PC-3 (cell line): Measurements from ENCODE around the gene YWHAG. TPM values are rescaled to one million over a fixed set of nuclear protein-coding genes. Genes with fewer than 3 reads are reported as not detected.
A peak's percentile ranks its signal among the peaks of the same experiment; 100 is the strongest.
"Not testable (repeated sequence)": the region's sequence is repeated elsewhere in the genome, so short reads cannot be mapped to it uniquely, and the experiment has no call there.

ENCODE experiments used
- ATAC-seq: fragments of 200-7000 bp; cut with Tn5 transposase; 2 replicates; pipeline ENCODE4 v1.9.1; 2020; ENCODE audit warnings: mild to moderate bottlenecking, moderate library complexity
- BruUV-seq: library from RNA; stranded (reverse); fragments of 400-500 nt; replicated peaks from 2 replicates; lab custom pipeline; 2021; lab: Mats Ljungman, UMichigan
- CTCF ChIA-PET: fragments of 300-600 bp; sonication (Branson Sonifier 250); formaldehyde crosslinking; loops from one replicate; lab custom pipeline; 2022; ENCODE audit warnings: antibody characterized with exemption; lab: Charles Lee
- POLR2A ChIA-PET: fragments of 300-600 bp; sonication (Branson Sonifier 250); formaldehyde crosslinking; loops from one replicate; lab custom pipeline; 2022; ENCODE audit warnings: antibody characterized with exemption; ENCODE audit not compliant: unreplicated experiment; lab: Charles Lee
- DNase-seq: peaks from one replicate; pipeline ENCODE4 v3.0.0-alpha.2; 2015
- H2AFZ ChIP-seq: fragments of 300-600 bp; sonication (generic); 2 replicates; pipeline ENCODE4 v1.6.0; 2016; ENCODE audit warnings: antibody characterized with exemption, low read length
- H3F3A ChIP-seq: fragments of 300-600 bp; sonication (generic); one replicate; pipeline ENCODE4 v1.6.0; 2017; ENCODE audit warnings: antibody characterized with exemption, low read length, control low read depth, mild to moderate bottlenecking; ENCODE audit not compliant: unreplicated experiment
- H3K27ac ChIP-seq: fragments of 300-600 bp; sonication (generic); 2 replicates; pipeline ENCODE4 v1.5.1; 2016; ENCODE audit warnings: mild to moderate bottlenecking, low read length
- H3K27me3 ChIP-seq: fragments of 300-600 bp; sonication (generic); 2 replicates; pipeline ENCODE4 v1.6.1; 2016; ENCODE audit warnings: low read length, mixed read lengths
- H3K36me3 ChIP-seq: fragments of 300-600 bp; sonication (generic); 2 replicates; pipeline ENCODE4 v1.6.1; 2016; ENCODE audit warnings: low read depth, mixed run types, low read length, mixed read lengths
- H3K4me1 ChIP-seq: fragments of 300-600 bp; sonication (generic); 2 replicates; pipeline ENCODE4 v1.5.1; 2016; ENCODE audit warnings: low read length; ENCODE audit not compliant: insufficient read depth
- H3K4me2 ChIP-seq: fragments of 300-600 bp; sonication (generic); 2 replicates; pipeline ENCODE4 v1.6.0; 2016; ENCODE audit warnings: low read length
- H3K4me3 ChIP-seq: fragments of 300-600 bp; sonication (generic); 2 replicates; pipeline ENCODE4 v1.5.1; 2016; ENCODE audit warnings: mild to moderate bottlenecking, low read length, mixed read lengths
- H3K79me2 ChIP-seq: fragments of 300-600 bp; sonication (generic); 2 replicates; pipeline ENCODE4 v1.6.1; 2017; ENCODE audit warnings: low read length, mixed read lengths
- H3K9ac ChIP-seq: fragments of 300-600 bp; sonication (generic); 2 replicates; pipeline ENCODE4 v1.6.0; 2016; ENCODE audit warnings: mild to moderate bottlenecking, low read length
- H3K9me2 ChIP-seq: fragments of 300-600 bp; sonication (generic); replicated peaks from 2 replicates; pipeline ENCODE4 v1.6.1; 2016; ENCODE audit warnings: mixed run types, low read length, mixed read lengths
- H3K9me3 ChIP-seq: fragments of 300-600 bp; sonication (generic); 2 replicates; pipeline ENCODE4 v1.6.1; 2016; ENCODE audit warnings: low read length, mixed read lengths
- H4K20me1 ChIP-seq: fragments of 300-600 bp; sonication (generic); 2 replicates; pipeline ENCODE4 v1.6.1; 2016; ENCODE audit warnings: low read length, mixed read lengths
- EZH2 ChIP-seq: fragments of 300-600 bp; sonication (generic); IDR thresholded peaks from one replicate; pipeline ENCODE4 v1.6.1; 2017; ENCODE audit warnings: antibody characterized with exemption, mild to moderate bottlenecking, low read length; ENCODE audit not compliant: unreplicated experiment
- EZH2phosphoT487 ChIP-seq: fragments of 300-600 bp; sonication (generic); IDR thresholded peaks from 2 replicates; pipeline ENCODE4 v1.6.1; 2018; ENCODE audit warnings: mild to moderate bottlenecking, antibody characterized with exemption, low read length, borderline replicate concordance
- intact Hi-C: fragments of 100-400 bp; cut with micrococcal nuclease; formaldehyde crosslinking; loops from 2 replicates; pipeline ENCODE4 v1.9.0; 2023
- total RNA-seq: library from RNA; depleted of rRNA; stranded (reverse); fragments of >200 nt; gene quantifications from 2 replicates; pipeline ENCODE4 v1.2.3, GENCODE V29; 2014
- TF ChIP-seq, protein P1 (sequence below): fragments of 300-600 bp; sonication (generic); conservative IDR thresholded peaks from 2 replicates; pipeline ENCODE4 v1.5.1; 2017; ENCODE audit warnings: antibody characterized with exemption, low read depth, mild to moderate bottlenecking, low read length

Gene YWHAG
- total RNA-seq, 1 experiment from 2014 or later: 42.2 TPM

DNA sequence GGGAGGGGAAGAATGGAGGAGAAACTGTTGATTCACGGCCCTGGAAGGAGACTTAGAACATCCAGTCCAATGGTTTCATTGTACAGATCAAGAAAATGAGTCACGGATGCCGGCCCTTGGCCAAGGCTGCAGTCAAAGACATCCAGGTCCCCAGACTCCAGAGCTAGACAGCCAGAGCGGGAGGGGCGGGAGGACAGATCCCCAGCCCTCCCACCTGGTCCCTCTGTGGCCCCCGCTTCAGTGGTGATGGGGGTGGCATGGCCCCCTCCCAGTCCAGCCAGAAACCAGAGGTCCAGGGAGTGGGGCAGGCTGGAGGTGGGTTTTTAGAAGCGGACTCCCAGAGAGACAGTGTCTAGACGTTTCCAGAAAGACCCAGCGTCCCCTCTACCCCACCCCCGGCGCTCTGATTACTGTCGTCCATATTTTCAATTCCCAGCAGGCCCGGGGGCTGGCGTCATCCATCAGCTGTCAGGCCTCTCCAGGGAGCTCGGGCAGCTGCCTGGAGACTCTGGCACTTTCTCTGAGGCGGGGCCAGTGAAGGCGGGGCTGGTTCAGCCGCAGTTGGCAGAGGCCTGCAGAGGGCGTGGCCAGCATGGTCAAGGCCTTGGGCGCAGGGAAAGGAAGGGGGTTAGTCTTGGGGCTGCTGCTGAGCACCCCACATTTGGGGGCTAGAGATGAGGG is 64.3 kb downstream of the YWHAG start:
- H3K36me3 ChIP-seq: no peaks in the 10 kb centered on the region
- H4K20me1 ChIP-seq: no peaks in the 10 kb centered on the region
- H3K9me3 ChIP-seq: no peaks in the 10 kb centered on the region
- TF ChIP-seq EZH2phosphoT487 (no peak), EZH2 (no peak)
- TF ChIP-seq, protein P1, sequence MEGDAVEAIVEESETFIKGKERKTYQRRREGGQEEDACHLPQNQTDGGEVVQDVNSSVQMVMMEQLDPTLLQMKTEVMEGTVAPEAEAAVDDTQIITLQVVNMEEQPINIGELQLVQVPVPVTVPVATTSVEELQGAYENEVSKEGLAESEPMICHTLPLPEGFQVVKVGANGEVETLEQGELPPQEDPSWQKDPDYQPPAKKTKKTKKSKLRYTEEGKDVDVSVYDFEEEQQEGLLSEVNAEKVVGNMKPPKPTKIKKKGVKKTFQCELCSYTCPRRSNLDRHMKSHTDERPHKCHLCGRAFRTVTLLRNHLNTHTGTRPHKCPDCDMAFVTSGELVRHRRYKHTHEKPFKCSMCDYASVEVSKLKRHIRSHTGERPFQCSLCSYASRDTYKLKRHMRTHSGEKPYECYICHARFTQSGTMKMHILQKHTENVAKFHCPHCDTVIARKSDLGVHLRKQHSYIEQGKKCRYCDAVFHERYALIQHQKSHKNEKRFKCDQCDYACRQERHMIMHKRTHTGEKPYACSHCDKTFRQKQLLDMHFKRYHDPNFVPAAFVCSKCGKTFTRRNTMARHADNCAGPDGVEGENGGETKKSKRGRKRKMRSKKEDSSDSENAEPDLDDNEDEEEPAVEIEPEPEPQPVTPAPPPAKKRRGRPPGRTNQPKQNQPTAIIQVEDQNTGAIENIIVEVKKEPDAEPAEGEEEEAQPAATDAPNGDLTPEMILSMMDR: no peak
- peak overlapping the region; percentile 41; the same call in 1 of the 2 replicates for H3K4me3 ChIP-seq
- intact Hi-C loops: loop anchor here (1.0 kb wide), 1 partner anchor 8 kb away; the partner anchor contains the start of gene HSPB1
- H3K79me2 ChIP-seq: no peaks in the 10 kb centered on the region
- H3F3A ChIP-seq: no peaks in the 10 kb centered on the region
- POLR2A ChIA-PET: interaction anchor here (0.6 to 1.0 kb wide), 5 partner anchors 19 to 611 kb away, joined by 3 to 9 read pairs (median 3); no protein-coding TSS in a partner anchor
- H3K9ac ChIP-seq: peak overlapping the region; percentile 59
- H3K4me2 ChIP-seq: peak overlapping the region; percentile 73
- H3K4me1 ChIP-seq: peaks cover 42% of the 10 kb centered on the region
- no peaks in the 10 kb centered on the region for H3K9me2 ChIP-seq
- TSS peak; percentile 96 for BruUV-seq
- peak overlapping the region; percentile 88 for H3K27ac ChIP-seq
- CTCF ChIA-PET: interaction anchor here (0.6 to 1.0 kb wide), 2 partner anchors 19 to 23 kb away, joined by 3 to 8 read pairs; no protein-coding TSS in a partner anchor
- DNase-seq (peak; percentile 92), ATAC-seq (peak; percentile 68)
- no peaks in the 10 kb centered on the region for H3K27me3 ChIP-seq
- peak overlapping the region; percentile 67 for H2AFZ ChIP-seq

DNA sequence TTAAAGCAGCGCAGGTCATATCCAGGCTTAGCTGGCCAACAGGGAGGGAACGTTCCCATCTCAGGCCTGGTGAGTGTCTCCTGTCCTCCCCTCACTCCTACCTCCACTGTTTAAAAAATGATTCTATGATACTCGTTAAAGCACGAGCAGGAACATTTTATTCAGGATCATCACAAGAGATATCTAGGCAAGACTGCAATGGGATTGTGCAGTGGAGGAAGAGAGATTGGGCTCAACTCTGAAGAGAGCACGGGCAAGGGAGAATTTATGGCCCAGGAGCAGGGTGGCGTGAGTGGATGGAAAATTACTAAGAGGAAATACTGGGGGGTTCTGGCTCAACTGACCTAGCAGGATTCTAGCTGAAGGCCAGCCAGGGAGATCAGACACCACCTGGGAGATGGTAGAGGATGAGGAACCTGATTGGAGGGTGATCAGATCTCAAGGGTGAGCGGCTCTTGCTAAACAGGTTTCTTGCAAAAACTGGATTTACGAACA is 65.3 kb downstream of the YWHAG start:
- Histone ChIP-seq H3K27me3 (no peaks in the 10 kb centered on the region), H3K27ac (peak overlapping the region; percentile 88), H3K4me1 (peaks cover 42% of the 10 kb centered on the region), H3K9ac (no peak overlapping the region), H3K4me2 (no peak overlapping the region), H3K9me2 (no peaks in the 10 kb centered on the region), H3K79me2 (no peaks in the 10 kb centered on the region), H3K4me3 (no peak overlapping the region), H2AFZ (no peak overlapping the region), H3F3A (no peaks in the 10 kb centered on the region), H4K20me1 (no peaks in the 10 kb centered on the region), H3K36me3 (no peaks in the 10 kb centered on the region), H3K9me3 (no peaks in the 10 kb centered on the region)
- TF ChIP-seq, protein P1: no peak
- TF ChIP-seq EZH2 (no peak), EZH2phosphoT487 (no peak)
- no TSS peak for BruUV-seq
- CTCF ChIA-PET: no interaction called here
- DNase-seq (peak; percentile 47), ATAC-seq (no peak)
- POLR2A ChIA-PET: no interaction called here
- intact Hi-C loops: no loop called here

DNA sequence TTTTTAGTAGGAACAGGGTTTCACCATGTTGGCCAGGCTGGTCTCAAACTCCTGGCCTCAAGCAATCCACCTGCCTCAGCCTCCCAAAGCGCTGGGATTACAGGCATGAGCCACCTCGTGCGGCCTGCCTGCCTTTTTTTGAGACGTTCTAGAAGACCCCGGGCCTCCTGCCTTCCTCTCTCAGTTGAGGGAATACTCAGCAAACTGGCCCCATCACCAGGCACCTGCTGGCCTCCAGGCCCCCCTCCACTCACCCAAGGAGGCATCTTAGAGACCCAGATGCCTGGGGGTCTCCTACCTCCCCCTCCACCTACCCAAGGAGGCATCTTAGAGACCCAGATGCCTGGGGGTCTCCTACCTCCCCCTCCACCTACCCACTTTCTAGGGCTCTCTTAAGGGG is 65.9 kb downstream of the YWHAG start:
- ATAC-seq, POLR2A ChIA-PET, H4K20me1 ChIP-seq, H3K4me3 ChIP-seq, H3K9me2 ChIP-seq, H3K27me3 ChIP-seq, H3K4me2 ChIP-seq, H3F3A ChIP-seq, H2AFZ ChIP-seq, H3K36me3 ChIP-seq, H3K9ac ChIP-seq, intact Hi-C loops, H3K79me2 ChIP-seq, DNase-seq, H3K9me3 ChIP-seq, BruUV-seq: not testable (repeated sequence)
- Histone ChIP-seq H3K4me1 (peaks cover 42% of the 10 kb centered on the region), H3K27ac (peak overlapping the region; percentile 88)
- CTCF ChIA-PET: interaction anchor here (0.6 to 2.0 kb wide), 3 partner anchors 14 to 113 kb away, joined by 4 to 32 read pairs (median 17); no protein-coding TSS in a partner anchor
